Keratinocyte (primary cell): ENCODE measurements around the gene PDZD11. TPM values are rescaled to one million over a fixed set of nuclear protein-coding genes. Genes with fewer than 3 reads are reported as not detected.

Experiments used
- DNase-seq: peaks from one replicate; pipeline ENCODE4 v3.0.0-alpha.2; 2011; ENCODE audit warnings: low read depth, missing footprints, low spot score
- FAIRE-seq: peaks from 2 replicates; lab custom pipeline; 2011; peaks lifted over from hg19 to GRCh38; lab: Jason Lieb, UNC
- H2AFZ ChIP-seq: 2 replicates; pipeline ENCODE4 v1.6.0; 2012; ENCODE audit warnings: low read length, control low read depth, inconsistent platforms; ENCODE audit not compliant: control insufficient read depth
- H3K27ac ChIP-seq: 2 replicates; pipeline ENCODE4 v1.5.1; 2011; ENCODE audit warnings: low read length; ENCODE audit not compliant: control insufficient read depth, insufficient read depth
- H3K27me3 ChIP-seq: 3 replicates; pipeline ENCODE4 v1.6.0; 2011; ENCODE audit warnings: low read length; ENCODE audit not compliant: control insufficient read depth, insufficient read depth; ENCODE audit errors: extremely low read depth
- H3K36me3 ChIP-seq, 2 experiments: 2 replicates in 1 of 2; 3 replicates in 1 of 2; pipeline ENCODE4 v1.5.1; 2011; ENCODE audit warnings: low read length in 2 of 2, mild to moderate bottlenecking in 1 of 2; ENCODE audit not compliant: control insufficient read depth in 2 of 2, insufficient read depth in 2 of 2; ENCODE audit errors: extremely low read depth in 1 of 2
- H3K4me1 ChIP-seq: 3 replicates; pipeline ENCODE4 v1.5.1; 2011; ENCODE audit warnings: low read length; ENCODE audit not compliant: control insufficient read depth, insufficient read depth; ENCODE audit errors: extremely low read depth
- H3K4me2 ChIP-seq: 3 replicates; pipeline ENCODE4 v1.6.0; 2011; ENCODE audit warnings: low read depth, low read length; ENCODE audit not compliant: control insufficient read depth, insufficient read depth; ENCODE audit errors: extremely low read depth
- H3K4me3 ChIP-seq, 3 experiments: fragments of 200-600 bp in 1 of 3; sonication (generic) in 1 of 3; 2 replicates in 2 of 3; 3 replicates in 1 of 3; pipeline ENCODE4 v1.5.1; 2011 to 2016; ENCODE audit warnings: low read length in 3 of 3, mild to moderate bottlenecking in 3 of 3, control low read depth in 2 of 3, inconsistent platforms in 1 of 3, low read depth in 1 of 3, mixed read lengths in 1 of 3, mixed run types in 1 of 3, moderate library complexity in 1 of 3; ENCODE audit not compliant: control insufficient read depth in 2 of 3, insufficient read depth in 2 of 3; ENCODE audit errors: extremely low read depth in 1 of 3
- H3K79me2 ChIP-seq: 2 replicates; pipeline ENCODE4 v1.6.0; 2012; ENCODE audit warnings: low read length; ENCODE audit not compliant: control insufficient read depth, insufficient read depth
- H3K9ac ChIP-seq: 3 replicates; pipeline ENCODE4 v1.6.0; 2011; ENCODE audit warnings: low read length; ENCODE audit not compliant: control insufficient read depth, insufficient read depth; ENCODE audit errors: extremely low read depth
- H3K9me1 ChIP-seq: 3 replicates; pipeline ENCODE4 v1.6.0; 2011; ENCODE audit warnings: low read length; ENCODE audit not compliant: control insufficient read depth, insufficient read depth; ENCODE audit errors: extremely low read depth
- H3K9me3 ChIP-seq: 2 replicates; pipeline ENCODE4 v1.5.1; 2012; ENCODE audit warnings: low read depth, low read length; ENCODE audit not compliant: control insufficient read depth
- H4K20me1 ChIP-seq: 3 replicates; pipeline ENCODE4 v1.6.0; 2011; ENCODE audit warnings: low read length; ENCODE audit not compliant: control insufficient read depth, insufficient read depth; ENCODE audit errors: extremely low read depth
- CTCF ChIP-seq, 3 experiments: IDR thresholded peaks in 1 of 3; conservative IDR thresholded peaks in 1 of 3; optimal IDR thresholded peaks in 1 of 3; 2 replicates in 2 of 3; 3 replicates in 1 of 3; pipeline versions ENCODE3 to v1.5.1; 2011; ENCODE audit warnings: low read length in 3 of 3, mild to moderate bottlenecking in 3 of 3, moderate library complexity in 2 of 3, control low read depth in 1 of 3, inconsistent platforms in 1 of 3; ENCODE audit not compliant: insufficient read depth in 2 of 3; ENCODE audit errors: extremely low read depth in 1 of 3
- EZH2 ChIP-seq: IDR thresholded peaks from one replicate; pipeline ENCODE4 v1.6.1; 2012; ENCODE audit warnings: inconsistent platforms, mild to moderate bottlenecking, low read length, moderate library complexity
- dilution Hi-C: fragments of 300-500 bp; cut with MboI; formaldehyde crosslinking; loops from one replicate; pipeline ENCODE4 v1.7.0; 2020; ENCODE audit warnings: low sequenced_read_pairs; ENCODE audit not compliant: extremely low pct_ligation_motif_present
- polyA plus RNA-seq, 5 experiments: library from polyadenylated mRNA; depleted of rRNA in 3 of 5; stranded (reverse) in 3 of 5; stranded (forward) in 1 of 5; unstranded in 1 of 5; fragments of >200 nt; gene quantifications; 1 replicate in 1 of 5; 2 replicates in 3 of 5; 3 replicates in 1 of 5; pipeline versions ENCODE4 v1.2.1 to v1.2.3, GENCODE V29; 2011 to 2012; ENCODE audit warnings: missing spikeins in 2 of 5, low read depth in 1 of 5, low replicate concordance in 1 of 5

The PDZD11 gene
- polyA plus RNA-seq, 1 donor (not counting 4 experiments of a cell fraction or from before 2014, with no cell fraction given): 102 TPM

- no peaks in the 10 kb centered on the region for H3K79me2 ChIP-seq
- H2AFZ ChIP-seq: no peak overlapping the region
- H3K9ac ChIP-seq: no peak overlapping the region
- H3K27me3 ChIP-seq: no peaks in the 10 kb centered on the region
- no peak overlapping the region for H3K27ac ChIP-seq
- no peaks in the 10 kb centered on the region for H3K9me3 ChIP-seq
- H3K4me3 ChIP-seq: no peak overlapping the region
- H4K20me1 ChIP-seq: no peaks in the 10 kb centered on the region
- DNase-seq: no peak
- TF ChIP-seq CTCF (optimal IDR thresholded peaks at IDR 0.05 in 1 of 3, IDR thresholded peaks at IDR 0.05 in 1 of 3, conservative IDR thresholded peaks at IDR 0.05 in 1 of 3; ENCODE audit: extremely low read depth in 1 of 3, insufficient read depth in 2 of 3, low read length in 3 of 3) (no peak), EZH2 (no peak)
- H3K9me1 ChIP-seq: no peaks in the 10 kb centered on the region
- H3K4me2 ChIP-seq: no peak overlapping the region
- no peaks in the 10 kb centered on the region for H3K4me1 ChIP-seq
- H3K36me3 ChIP-seq: peaks cover 0 to 2% of the 10 kb centered on the region in 2 experiments
- dilution Hi-C loops: no loop called here
- no peak for FAIRE-seq
Observed at GRCh38 chrX:70301716-70302115, 12.0 kb upstream of the PDZD11 start.

GRCh38 chrX:70293621-70294020, 3.9 kb upstream of the PDZD11 start:
- H3K4me2 ChIP-seq: no peak overlapping the region
- TF ChIP-seq CTCF (optimal IDR thresholded peaks at IDR 0.05 in 1 of 3, IDR thresholded peaks at IDR 0.05 in 1 of 3, conservative IDR thresholded peaks at IDR 0.05 in 1 of 3; ENCODE audit: extremely low read depth in 1 of 3, insufficient read depth in 2 of 3, low read length in 3 of 3) (no peak), EZH2 (no peak)
- dilution Hi-C loops: no loop called here

More at GRCh38 chrX:70293621-70294020, 3.9 kb upstream of the PDZD11 start:
- Histone ChIP-seq H4K20me1 (no peaks in the 10 kb centered on the region), H3K9me1 (no peaks in the 10 kb centered on the region), H3K4me1 (peaks cover 15% of the 10 kb centered on the region), H3K9ac (no peak overlapping the region), H3K27ac (no peak overlapping the region), H3K9me3 (no peaks in the 10 kb centered on the region), H3K79me2 (peaks cover 14% of the 10 kb centered on the region), H2AFZ (no peak overlapping the region), H3K36me3 (no peaks in the 10 kb centered on the region), H3K27me3 (no peaks in the 10 kb centered on the region), H3K4me3 (no peak overlapping the region)
- DNase-seq (no peak), FAIRE-seq (no peak)
